H9 (cell line): Measurements from ENCODE around the gene KIF12. TPM values are rescaled to one million over a fixed set of nuclear protein-coding genes. Genes with fewer than 3 reads are reported as not detected.

Source experiments
- DNase-seq: peaks from one replicate; pipeline ENCODE4 v3.0.0-alpha.2; 2017
- H2AFZ ChIP-seq: one replicate; pipeline ENCODE4 v1.6.1; 2013; ENCODE audit warnings: mild to moderate bottlenecking, low read length, control low read depth, moderate library complexity
- H2AK5ac ChIP-seq: 2 replicates; pipeline ENCODE4 v1.6.1; 2013; ENCODE audit warnings: low read length, control low read depth, mixed read lengths; ENCODE audit not compliant: insufficient read length
- H2BK120ac ChIP-seq: one replicate; pipeline ENCODE4 v1.6.1; 2013; ENCODE audit warnings: low read depth, mild to moderate bottlenecking, low read length, control low read depth, inconsistent platforms; ENCODE audit not compliant: poor library complexity, severe bottlenecking
- H2BK12ac ChIP-seq: 2 replicates; pipeline ENCODE4 v1.6.1; 2013; ENCODE audit warnings: low read length, control low read depth, mixed read lengths, low read depth; ENCODE audit not compliant: insufficient read length
- H2BK15ac ChIP-seq: 2 replicates; pipeline ENCODE4 v1.6.1; 2013; ENCODE audit warnings: low read depth, low read length, control low read depth
- H2BK20ac ChIP-seq: one replicate; pipeline ENCODE4 v1.6.1; 2013; ENCODE audit warnings: low read depth, mild to moderate bottlenecking, low read length, control low read depth, inconsistent platforms; ENCODE audit not compliant: poor library complexity, severe bottlenecking
- H2BK5ac ChIP-seq: 2 replicates; pipeline ENCODE4 v1.6.1; 2013; ENCODE audit warnings: low read length, control low read depth, mixed read lengths; ENCODE audit not compliant: insufficient read length
- H3K14ac ChIP-seq: 2 replicates; pipeline ENCODE4 v1.6.1; 2013; ENCODE audit warnings: low read length, control low read depth; ENCODE audit not compliant: insufficient read depth
- H3K18ac ChIP-seq: 2 replicates; pipeline ENCODE4 v1.6.1; 2013; ENCODE audit warnings: low read depth, mild to moderate bottlenecking, mixed read lengths, low read length, control low read depth; ENCODE audit not compliant: insufficient read length
- H3K23ac ChIP-seq: 2 replicates; pipeline ENCODE4 v1.6.1; 2013; ENCODE audit warnings: low read length, control low read depth, mixed read lengths, low read depth; ENCODE audit not compliant: insufficient read length
- H3K23me2 ChIP-seq: 2 replicates; pipeline ENCODE4 v1.6.1; 2013; ENCODE audit warnings: low read depth, mild to moderate bottlenecking, mixed read lengths, low read length, control low read depth; ENCODE audit not compliant: insufficient read length, poor library complexity, severe bottlenecking
- H3K27ac ChIP-seq: 2 replicates; pipeline ENCODE4 v1.5.1; 2013; ENCODE audit warnings: low read length, control low read depth, mixed read lengths, low read depth; ENCODE audit not compliant: insufficient read length
- H3K27me3 ChIP-seq: 2 replicates; pipeline ENCODE4 v1.6.1; 2013; ENCODE audit warnings: low read length, control low read depth, inconsistent platforms; ENCODE audit not compliant: insufficient read depth
- H3K4ac ChIP-seq: 2 replicates; pipeline ENCODE4 v1.6.1; 2013; ENCODE audit warnings: low read depth, mild to moderate bottlenecking, control low read depth, inconsistent platforms, low read length, moderate library complexity
- H3K4me1 ChIP-seq: 2 replicates; pipeline ENCODE4 v1.6.1; 2013; ENCODE audit warnings: low read length, control low read depth, inconsistent platforms; ENCODE audit not compliant: insufficient read depth
- H3K4me2 ChIP-seq: 2 replicates; pipeline ENCODE4 v1.6.1; 2013; ENCODE audit warnings: low read length, control low read depth, mixed read lengths; ENCODE audit not compliant: insufficient read length, insufficient read depth
- H3K56ac ChIP-seq: 2 replicates; pipeline ENCODE4 v1.6.1; 2013; ENCODE audit warnings: low read depth, mild to moderate bottlenecking, mixed read lengths, low read length, control low read depth; ENCODE audit not compliant: insufficient read length
- H3K79me1 ChIP-seq: 2 replicates; pipeline ENCODE4 v1.6.1; 2013; ENCODE audit warnings: low read depth, mild to moderate bottlenecking, moderate library complexity, low read length, control low read depth, inconsistent platforms; ENCODE audit not compliant: insufficient read depth, poor library complexity, severe bottlenecking
- H3K79me2 ChIP-seq: 2 replicates; pipeline ENCODE4 v1.6.1; 2013; ENCODE audit warnings: low read length, control low read depth, inconsistent platforms; ENCODE audit not compliant: insufficient read depth
- H3K9ac ChIP-seq: 2 replicates; pipeline ENCODE4 v1.6.1; 2013; ENCODE audit warnings: low read length, control low read depth, mixed read lengths; ENCODE audit not compliant: insufficient read length; ENCODE audit errors: extremely low read depth
- H3K9me3 ChIP-seq: one replicate; pipeline ENCODE4 v1.6.1; 2013; ENCODE audit warnings: low read depth, low read length, inconsistent platforms; ENCODE audit not compliant: control insufficient read depth
- H3T11ph ChIP-seq: one replicate; pipeline ENCODE4 v1.6.1; 2013; ENCODE audit warnings: mild to moderate bottlenecking, low read length, control low read depth, inconsistent platforms
- H4K20me1 ChIP-seq: one replicate; pipeline ENCODE4 v1.6.1; 2013; ENCODE audit not compliant: control insufficient read depth, insufficient read length, insufficient read depth
- H4K5ac ChIP-seq: 2 replicates; pipeline ENCODE4 v1.6.1; 2013; ENCODE audit warnings: low read depth, mild to moderate bottlenecking, mixed read lengths, low read length, control low read depth; ENCODE audit not compliant: insufficient read length
- H4K8ac ChIP-seq: replicated peaks from 2 replicates; pipeline ENCODE4 v1.6.1; 2013; ENCODE audit warnings: low read length, control low read depth, mixed read lengths, low read depth; ENCODE audit not compliant: insufficient read length
- H4K91ac ChIP-seq: 2 replicates; pipeline ENCODE4 v1.6.1; 2013; ENCODE audit warnings: low read depth, mild to moderate bottlenecking, moderate library complexity, mixed read lengths, low read length, control low read depth; ENCODE audit not compliant: insufficient read length
- H3K27ac Mint-ChIP-seq, 3 experiments: 2 replicates in 2 of 3; 3 replicates in 1 of 3; pipeline ENCODE4 v1.8.0; 2020 to 2021; ENCODE audit warnings: mixed read lengths in 3 of 3, mild to moderate bottlenecking in 1 of 3, moderate library complexity in 1 of 3
- H3K27me3 Mint-ChIP-seq: 2 replicates; pipeline ENCODE4 v1.8.0; 2021; ENCODE audit warnings: low read depth, mild to moderate bottlenecking, moderate library complexity, mixed read lengths
- H3K36me3 Mint-ChIP-seq, 3 experiments: 2 replicates in 2 of 3; 3 replicates in 1 of 3; pipeline ENCODE4 v1.8.0; 2020 to 2021; ENCODE audit warnings: low read depth in 3 of 3, mixed read lengths in 3 of 3; ENCODE audit not compliant: insufficient read depth in 1 of 3
- H3K4me1 Mint-ChIP-seq, 2 experiments: 2 replicates each; pipeline ENCODE4 v1.8.0; 2020; ENCODE audit warnings: mixed read lengths in 2 of 2
- H3K4me3 Mint-ChIP-seq, 2 experiments: 2 replicates in 1 of 2; 3 replicates in 1 of 2; pipeline ENCODE4 v1.8.0; 2020 to 2021; ENCODE audit warnings: mild to moderate bottlenecking in 2 of 2, mixed read lengths in 2 of 2, moderate library complexity in 1 of 2
- H3K9me3 Mint-ChIP-seq, 2 experiments: 2 replicates in 1 of 2; 3 replicates in 1 of 2; pipeline ENCODE4 v1.8.0; 2020; ENCODE audit warnings: mild to moderate bottlenecking in 2 of 2, mixed read lengths in 2 of 2, moderate library complexity in 1 of 2
- WGBS: extraction: QIAGEN DNeasy Blood & Tissue Kit; methylation state at CpG from one replicate; pipeline ENCODE4 v1.1.7; 2013; ENCODE audit warnings: missing lambda C conversion rate, low lambda C conversion rate, mixed read lengths; ENCODE audit not compliant: insufficient read length; ENCODE audit errors: extremely low coverage; 5-methylcytosine and 5-hydroxymethylcytosine counted together
- total RNA-seq: library from RNA; stranded (reverse); gene quantifications from 2 replicates; pipeline ENCODE4 v1.2.1, GENCODE V29; 2021
- TF ChIP-seq, protein P1 (sequence below): fragments of 200-600 bp; sonication (generic); conservative IDR thresholded peaks from 3 replicates; pipeline ENCODE4 v1.8.0; 2021; ENCODE audit warnings: antibody characterized with exemption, mild to moderate bottlenecking

The KIF12 gene
- total RNA-seq, 1 experiment from 2014 or later: 3.3 TPM

DNA sequence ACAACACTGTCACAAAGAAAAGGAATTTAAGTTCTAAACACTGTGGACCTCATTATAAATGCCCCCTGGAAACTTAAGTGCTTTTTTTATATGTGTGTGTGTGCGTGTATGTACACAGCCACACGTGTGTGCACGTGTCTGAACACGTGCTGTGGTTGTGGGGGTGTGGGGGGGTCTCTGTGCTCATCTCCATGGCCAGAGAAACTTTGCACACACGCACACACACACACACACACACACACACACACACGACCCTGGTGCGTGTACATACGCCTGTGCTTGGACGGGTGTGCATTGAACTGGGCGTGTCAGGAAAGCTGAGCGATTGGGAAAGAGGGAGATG is 48.9 kb downstream of the KIF12 start:
- no peak overlapping the region for H3K14ac ChIP-seq
- TF ChIP-seq, protein P1, sequence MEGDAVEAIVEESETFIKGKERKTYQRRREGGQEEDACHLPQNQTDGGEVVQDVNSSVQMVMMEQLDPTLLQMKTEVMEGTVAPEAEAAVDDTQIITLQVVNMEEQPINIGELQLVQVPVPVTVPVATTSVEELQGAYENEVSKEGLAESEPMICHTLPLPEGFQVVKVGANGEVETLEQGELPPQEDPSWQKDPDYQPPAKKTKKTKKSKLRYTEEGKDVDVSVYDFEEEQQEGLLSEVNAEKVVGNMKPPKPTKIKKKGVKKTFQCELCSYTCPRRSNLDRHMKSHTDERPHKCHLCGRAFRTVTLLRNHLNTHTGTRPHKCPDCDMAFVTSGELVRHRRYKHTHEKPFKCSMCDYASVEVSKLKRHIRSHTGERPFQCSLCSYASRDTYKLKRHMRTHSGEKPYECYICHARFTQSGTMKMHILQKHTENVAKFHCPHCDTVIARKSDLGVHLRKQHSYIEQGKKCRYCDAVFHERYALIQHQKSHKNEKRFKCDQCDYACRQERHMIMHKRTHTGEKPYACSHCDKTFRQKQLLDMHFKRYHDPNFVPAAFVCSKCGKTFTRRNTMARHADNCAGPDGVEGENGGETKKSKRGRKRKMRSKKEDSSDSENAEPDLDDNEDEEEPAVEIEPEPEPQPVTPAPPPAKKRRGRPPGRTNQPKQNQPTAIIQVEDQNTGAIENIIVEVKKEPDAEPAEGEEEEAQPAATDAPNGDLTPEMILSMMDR: no peak
- H2AFZ ChIP-seq: no peak overlapping the region
- no peak overlapping the region for H4K5ac ChIP-seq
- Mint-ChIP-seq H3K4me3 (no peak overlapping the region), H3K36me3 (peaks cover 16 to 49% (median 46%) of the 10 kb centered on the region in 3 experiments; a peak in 6 of 7 replicates), H3K4me1 (peaks cover 0 to 4% of the 10 kb centered on the region in 2 experiments; a peak in 3 of 4 replicates), H3K27ac (no peak overlapping the region; a peak in 1 of 7 replicates), H3K27me3 (no peaks in the 10 kb centered on the region), H3K9me3 (no peaks in the 10 kb centered on the region)
- no peak overlapping the region for H2BK5ac ChIP-seq
- no peak overlapping the region for H3K27ac ChIP-seq
- H4K20me1 ChIP-seq: no peaks in the 10 kb centered on the region
- no peaks in the 10 kb centered on the region for H3K9me3 ChIP-seq
- no peak overlapping the region for H3K56ac ChIP-seq
- no peak overlapping the region for H2AK5ac ChIP-seq
- H4K91ac ChIP-seq: no peak overlapping the region
- WGBS: no CpG with 5 or more reads among the region's 11 CpGs
- H3K79me1 ChIP-seq: no peaks in the 10 kb centered on the region
- H2BK120ac ChIP-seq: no peak overlapping the region
- H2BK12ac ChIP-seq: no peak overlapping the region
- no peak overlapping the region for H2BK20ac ChIP-seq
- no peak overlapping the region for H4K8ac ChIP-seq
- H3K9ac ChIP-seq: no peak overlapping the region
- H3K79me2 ChIP-seq: no peaks in the 10 kb centered on the region
- no peak overlapping the region for H3K4me2 ChIP-seq
- no peaks in the 10 kb centered on the region for H3K27me3 ChIP-seq
- H3K23me2 ChIP-seq: no peaks in the 10 kb centered on the region
- no peak overlapping the region for H3T11ph ChIP-seq
- DNase-seq: no peak
- no peak overlapping the region for H3K23ac ChIP-seq
- H3K18ac ChIP-seq: no peak overlapping the region
- no peak overlapping the region for H2BK15ac ChIP-seq
- no peaks in the 10 kb centered on the region for H3K4me1 ChIP-seq
- no peak overlapping the region for H3K4ac ChIP-seq
